ENCODE data around the gene TPM2. TPM values are rescaled to one million over a fixed set of nuclear protein-coding genes. Genes with fewer than 3 reads are reported as not detected.

The TPM2 gene
- total RNA-seq (10 to 100 TPM; 72.6 to 79.6 TPM), polyA plus RNA-seq (under 1 TPM in 1 of 2 donors, not detected in 1; 0.79 TPM)

DNA sequence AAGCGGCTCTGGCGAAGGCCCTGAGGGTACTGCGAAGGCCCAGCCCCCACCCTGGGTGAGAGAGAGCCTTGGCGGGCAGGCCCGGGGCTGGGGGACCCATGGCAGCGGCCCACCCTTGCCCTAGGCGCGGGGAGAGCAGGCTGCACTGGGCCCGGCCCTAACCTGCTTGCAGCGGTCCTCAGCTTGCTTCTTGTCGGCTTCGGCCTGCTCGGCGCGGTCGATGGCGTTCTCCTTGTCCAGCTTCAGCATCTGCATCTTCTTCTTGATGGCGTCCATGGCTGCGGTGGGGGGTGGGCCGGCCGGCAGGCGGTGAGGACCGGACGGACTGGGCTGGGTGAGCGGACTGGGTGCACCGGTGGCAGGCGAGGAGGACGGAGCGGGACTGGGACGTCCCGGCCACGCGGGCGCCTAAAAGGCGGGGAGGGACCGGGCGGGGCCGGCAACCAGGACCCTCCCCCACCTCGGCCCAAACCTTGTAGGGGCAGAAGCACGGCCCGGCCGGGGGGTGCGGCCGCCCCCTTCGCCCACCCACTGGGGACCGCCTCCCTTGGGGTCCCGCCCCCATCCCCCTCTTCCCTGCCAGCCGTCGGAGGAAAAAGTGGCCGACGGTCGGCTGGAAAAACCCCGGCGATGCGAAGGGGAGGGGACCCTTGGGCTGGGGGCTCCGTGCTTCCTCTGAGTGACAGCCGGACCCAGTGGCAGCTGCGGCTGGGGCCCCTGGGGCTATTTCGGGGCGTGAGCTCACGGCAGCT, at the start of gene TPM2:
TSS of gene TPM2 (minus strand) at position 384 of the 752 bp plus-strand sequence. CDS start at position 276, 108 bp downstream.
- Mint-ChIP-seq H3K4me3 (peak within 1 kb of the TSS; percentile 82 to 90 (median 88)), H3K27me3 (no peaks in the 10 kb centered on the region), H3K9me3 (no peaks in the 10 kb centered on the region), H3K4me1 (peaks cover 6 to 33% (median 16%) of the 10 kb centered on the region in 4 donors), H3K36me3 (no peaks in the 10 kb centered on the region), H3K27ac (peak within 1 kb of the TSS; percentile 65 to 92 (median 77))
- H3K9me3 ChIP-seq (ENCODE audit: control insufficient read depth in 1 of 2, low read length in 2 of 2): no peaks in the 10 kb centered on the region
- H3K36me3 ChIP-seq (ENCODE audit: insufficient read depth, low read length): no peaks in the 10 kb centered on the region
- H3K27ac ChIP-seq (ENCODE audit: low read depth, low read length): peak within 1 kb of the TSS; percentile 59
- no peaks in the 10 kb centered on the region for H3K27me3 ChIP-seq (ENCODE audit: insufficient read depth, low read length)
- intact Hi-C loops (cut with micrococcal nuclease): no loop called here
- CTCF ChIA-PET (ENCODE audit: partially characterized antibody): interaction anchor here (0.7 to 16.3 kb wide), 5 partner anchors 17 to 42 kb away, joined by 3 to 339 read pairs (median 6); partner anchors contain the start of genes ARHGEF39, CCDC107, RMRP and SIT1
- DNase-seq: no peak
- H3K4me3 ChIP-seq (ENCODE audit: low read length in 2 of 2): peak within 1 kb of the TSS in 1 of 2 donors; percentile 58
- POLR2A ChIA-PET (ENCODE audit: partially characterized antibody): interaction anchor here (0.6 to 12.0 kb wide), 6 partner anchors 29 to 1346 kb away, joined by 3 to 160 read pairs (median 10); partner anchors contain the start of genes ARHGEF39, CCDC107, CREB3 and RMRP
- peaks cover 6% of the 10 kb centered on the region for H3K4me1 ChIP-seq (ENCODE audit: insufficient read depth, low read length)

DNA sequence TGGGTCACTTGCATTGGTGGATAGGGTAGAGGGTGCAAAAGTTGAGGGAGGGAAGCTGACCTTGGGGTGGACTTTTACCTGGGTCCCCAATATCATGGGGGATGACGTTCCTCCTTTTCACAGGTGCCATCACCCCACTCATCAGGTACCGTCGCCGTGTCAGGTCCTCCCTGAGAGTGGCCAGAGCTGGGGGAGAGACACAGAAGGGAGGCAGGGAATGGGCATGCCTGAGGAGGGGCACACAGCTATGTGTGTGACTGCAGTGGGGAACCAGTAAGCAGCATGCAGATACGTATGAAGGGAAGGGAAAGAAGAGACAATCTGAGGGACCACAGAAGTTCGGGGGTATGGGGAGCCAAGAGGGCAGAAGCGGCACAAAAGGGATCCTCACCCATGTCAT, 49.2 kb upstream of the TPM2 start:
- intact Hi-C loops (cut with micrococcal nuclease): loop anchor here (10.0 kb wide), 1 partner anchor 1074 kb away; the partner anchor contains the start of gene CCL27
- CTCF ChIA-PET (ENCODE audit: partially characterized antibody): interaction anchor here (1.1 to 14.6 kb wide), 9 partner anchors 8 to 143 kb away, joined by 3 to 209 read pairs (median 7); partner anchors contain the start of genes CCDC107, GBA2, RGP1 and RMRP

GRCh38 chr9:35738186-35738585, 48.5 kb upstream of the TPM2 start:
- Histone ChIP-seq H3K4me3 (ENCODE audit: low read length in 2 of 2) (no peak overlapping the region), H3K27ac (ENCODE audit: low read depth, low read length) (no peak overlapping the region), H3K36me3 (ENCODE audit: insufficient read depth, low read length) (peaks cover 63% of the 10 kb centered on the region), H3K27me3 (ENCODE audit: insufficient read depth, low read length) (no peaks in the 10 kb centered on the region), H3K9me3 (ENCODE audit: control insufficient read depth in 1 of 2, low read length in 2 of 2) (no peaks in the 10 kb centered on the region), H3K4me1 (ENCODE audit: insufficient read depth, low read length) (peaks cover 23% of the 10 kb centered on the region)
- H3K9me3 Mint-ChIP-seq: peaks cover 0 to 5% (median 0%) of the 10 kb centered on the region in 8 donors
- ChIA-PET POLR2A (ENCODE audit: partially characterized antibody) (interaction anchor here (1.2 to 11.1 kb wide), 3 partner anchors 8 to 118 kb away, joined by 3 to 179 read pairs (median 17); partner anchors contain the start of genes GBA2 and RGP1), CTCF (ENCODE audit: partially characterized antibody) (interaction anchor here (1.0 to 14.6 kb wide), 8 partner anchors 9 to 144 kb away, joined by 3 to 209 read pairs (median 6); partner anchors contain the start of genes CCDC107, GBA2, RGP1 and RMRP)
- DNase-seq: no peak
- no peaks in the 10 kb centered on the region for H3K27me3 Mint-ChIP-seq
- peaks cover 43 to 81% of the 10 kb centered on the region in 2 donors for H3K36me3 Mint-ChIP-seq
- H3K27ac Mint-ChIP-seq: peak overlapping the region in 1 of 7 donors; percentile 75
- H3K4me3 Mint-ChIP-seq: no peak overlapping the region
- intact Hi-C loops (cut with micrococcal nuclease): loop anchor here (10.0 kb wide), 1 partner anchor 1073 kb away; the partner anchor contains the start of gene CCL27
- peaks cover 18 to 38% (median 28%) of the 10 kb centered on the region in 4 donors for H3K4me1 Mint-ChIP-seq

More for the DNA sequence above, 49.2 kb upstream of the TPM2 start:
- Mint-ChIP-seq H3K36me3 (peaks cover 47 to 84% of the 10 kb centered on the region in 2 donors), H3K4me1 (peaks cover 15 to 44% (median 27%) of the 10 kb centered on the region in 4 donors), H3K9me3 (peaks cover 0 to 5% (median 0%) of the 10 kb centered on the region in 8 donors), H3K27ac (peak overlapping the region in 1 of 7 donors; percentile 33), H3K27me3 (no peaks in the 10 kb centered on the region), H3K4me3 (no peak overlapping the region)
- POLR2A ChIA-PET (ENCODE audit: partially characterized antibody): interaction anchor here (1.2 to 11.1 kb wide), 3 partner anchors 7 to 129 kb away, joined by 3 to 179 read pairs (median 4); partner anchors contain the start of genes GBA2 and RGP1
- no peak for DNase-seq
- Histone ChIP-seq H3K4me3 (ENCODE audit: low read length in 2 of 2) (no peak overlapping the region), H3K27ac (ENCODE audit: low read depth, low read length) (no peak overlapping the region), H3K4me1 (ENCODE audit: insufficient read depth, low read length) (peaks cover 15% of the 10 kb centered on the region), H3K9me3 (ENCODE audit: control insufficient read depth in 1 of 2, low read length in 2 of 2) (no peaks in the 10 kb centered on the region), H3K27me3 (ENCODE audit: insufficient read depth, low read length) (no peaks in the 10 kb centered on the region), H3K36me3 (ENCODE audit: insufficient read depth, low read length) (peaks cover 70% of the 10 kb centered on the region)

DNA sequence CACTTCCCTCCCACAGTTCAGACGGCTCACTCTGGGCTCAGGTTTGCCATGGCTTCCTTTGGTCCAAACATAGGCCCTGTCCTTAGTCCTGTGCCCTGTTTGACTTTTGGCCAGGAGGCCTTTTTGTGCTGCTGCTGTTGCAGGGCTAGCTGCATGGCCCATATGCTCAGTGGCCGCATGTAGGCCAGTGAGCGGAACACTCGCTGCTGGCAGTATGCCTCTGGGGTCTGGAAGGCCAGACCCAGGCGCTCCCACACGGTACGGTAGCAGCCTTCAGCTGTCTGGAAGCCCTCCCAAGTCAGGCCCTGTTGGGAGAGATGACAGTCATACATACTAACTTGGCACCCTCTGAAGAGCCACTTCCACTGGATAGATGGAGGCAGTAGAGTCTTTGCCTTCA, 47.4 kb upstream of the TPM2 start:
- CTCF ChIA-PET (ENCODE audit: partially characterized antibody): interaction anchor here (1.0 to 14.6 kb wide), 10 partner anchors 10 to 145 kb away, joined by 3 to 209 read pairs (median 4); partner anchors contain the start of genes CCDC107, GBA2, RGP1 and RMRP
- Histone ChIP-seq H3K4me1 (ENCODE audit: insufficient read depth, low read length) (peaks cover 27% of the 10 kb centered on the region), H3K36me3 (ENCODE audit: insufficient read depth, low read length) (peaks cover 56% of the 10 kb centered on the region), H3K27ac (ENCODE audit: low read depth, low read length) (no peak overlapping the region), H3K27me3 (ENCODE audit: insufficient read depth, low read length) (no peaks in the 10 kb centered on the region), H3K9me3 (ENCODE audit: control insufficient read depth in 1 of 2, low read length in 2 of 2) (no peaks in the 10 kb centered on the region), H3K4me3 (ENCODE audit: low read length in 2 of 2) (no peak overlapping the region)
- Mint-ChIP-seq H3K36me3 (peaks cover 39 to 79% of the 10 kb centered on the region in 2 donors), H3K4me3 (no peak overlapping the region), H3K27ac (peak overlapping the region in 1 of 7 donors; percentile 25), H3K9me3 (peaks cover 0 to 5% (median 0%) of the 10 kb centered on the region in 8 donors), H3K4me1 (peaks cover 20 to 41% (median 27%) of the 10 kb centered on the region in 4 donors), H3K27me3 (no peaks in the 10 kb centered on the region)
- POLR2A ChIA-PET (ENCODE audit: partially characterized antibody): interaction anchor here (2.1 to 11.1 kb wide), 3 partner anchors 9 to 77 kb away, joined by 7 to 179 read pairs (median 17); partner anchors contain the start of genes GBA2, HINT2 and RGP1
- intact Hi-C loops (cut with micrococcal nuclease): loop anchor here (10.0 kb wide), 1 partner anchor 1072 kb away; the partner anchor contains the start of gene CCL27
- no peak for DNase-seq

DNA sequence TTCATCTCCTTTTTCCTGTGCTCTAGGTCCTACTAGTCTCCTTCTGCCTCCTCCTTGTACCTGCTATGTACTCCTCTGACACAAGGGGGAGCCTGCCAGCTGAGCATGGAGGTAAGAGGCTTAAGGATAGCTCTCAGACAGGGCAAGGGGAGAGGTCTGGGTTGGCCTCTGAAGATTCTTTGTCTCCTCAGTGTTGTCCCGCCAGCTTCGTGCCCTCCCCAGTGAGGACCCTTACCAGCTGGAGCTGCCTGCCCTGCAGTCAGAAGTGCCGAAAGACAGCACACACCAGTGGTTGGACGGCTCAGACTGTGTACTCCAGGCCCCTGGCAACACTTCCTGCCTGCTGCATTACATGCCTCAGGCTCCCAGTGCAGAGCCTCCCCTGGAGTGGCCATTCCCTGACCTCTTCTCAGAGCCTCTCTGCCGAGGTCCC, 46.5 kb upstream of the TPM2 start:
- Mint-ChIP-seq H3K4me3 (peak overlapping the region in 2 of 8 donors; percentile 31 to 49), H3K27ac (peak overlapping the region in 6 of 7 donors; percentile 30 to 78 (median 51)), H3K36me3 (peaks cover 38 to 71% of the 10 kb centered on the region in 2 donors), H3K9me3 (peaks cover 0 to 5% (median 0%) of the 10 kb centered on the region in 8 donors), H3K4me1 (peaks cover 17 to 32% (median 22%) of the 10 kb centered on the region in 4 donors), H3K27me3 (no peaks in the 10 kb centered on the region)
- no peak overlapping the region for H3K4me3 ChIP-seq (ENCODE audit: low read length in 2 of 2)
- POLR2A ChIA-PET (ENCODE audit: partially characterized antibody): interaction anchor here (0.5 to 11.1 kb wide), 10 partner anchors 10 to 1676 kb away, joined by 3 to 179 read pairs (median 4); partner anchors contain the start of genes CCDC107, GBA2, HINT2 and RGP1
- H3K4me1 ChIP-seq (ENCODE audit: insufficient read depth, low read length): peaks cover 26% of the 10 kb centered on the region
- peak; percentile 68 to 79 (median 73) for DNase-seq
- H3K27ac ChIP-seq (ENCODE audit: low read depth, low read length): peak overlapping the region; percentile 15
- H3K36me3 ChIP-seq (ENCODE audit: insufficient read depth, low read length): peaks cover 49% of the 10 kb centered on the region
- H3K9me3 ChIP-seq (ENCODE audit: control insufficient read depth in 1 of 2, low read length in 2 of 2): no peaks in the 10 kb centered on the region
- CTCF ChIA-PET (ENCODE audit: partially characterized antibody): interaction anchor here (0.6 to 14.6 kb wide), 24 partner anchors 8 to 146 kb away, joined by 3 to 209 read pairs (median 6); partner anchors contain the start of genes ARHGEF39, CCDC107, GBA2 and RGP1
- H3K27me3 ChIP-seq (ENCODE audit: insufficient read depth, low read length): no peaks in the 10 kb centered on the region
- intact Hi-C loops (cut with micrococcal nuclease): loop anchor here (1.0 to 10.0 kb wide), 5 partner anchors 13 to 1071 kb away; partner anchors contain the start of genes CCL27, GBA2 and RGP1

DNA sequence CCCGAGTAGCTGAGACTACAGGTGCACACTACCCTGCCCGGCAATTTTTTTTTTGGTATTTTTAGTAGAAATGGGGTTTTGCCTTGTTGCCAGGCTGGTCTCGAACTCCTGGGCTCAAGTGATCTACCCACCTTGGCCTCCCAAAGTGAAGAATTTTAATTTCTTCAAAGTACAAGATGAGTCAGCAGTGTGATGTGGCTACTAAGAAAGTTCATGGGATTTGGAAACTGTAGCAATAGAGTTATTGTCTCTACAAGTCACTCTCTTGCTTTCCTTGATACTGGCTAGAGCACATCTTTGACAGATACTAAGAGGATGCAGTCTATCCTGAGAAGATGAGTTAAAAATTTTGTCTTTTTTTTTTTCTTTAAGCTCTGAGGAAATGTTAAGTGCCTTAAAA, 44.4 kb upstream of the TPM2 start:
- Mint-ChIP-seq H3K4me3 (peak overlapping the region in 2 of 8 donors; percentile 15 to 22), H3K4me1 (peaks cover 19 to 32% (median 27%) of the 10 kb centered on the region in 4 donors), H3K9me3 (peaks cover 0 to 5% (median 0%) of the 10 kb centered on the region in 8 donors), H3K36me3 (peaks cover 32 to 56% of the 10 kb centered on the region in 2 donors), H3K27ac (peak overlapping the region in 3 of 7 donors; percentile 11 to 75 (median 23)), H3K27me3 (no peaks in the 10 kb centered on the region)
- Histone ChIP-seq H3K27ac (ENCODE audit: low read depth, low read length) (no peak overlapping the region), H3K9me3 (ENCODE audit: control insufficient read depth in 1 of 2, low read length in 2 of 2) (no peaks in the 10 kb centered on the region), H3K36me3 (ENCODE audit: insufficient read depth, low read length) (peaks cover 39% of the 10 kb centered on the region), H3K27me3 (ENCODE audit: insufficient read depth, low read length) (no peaks in the 10 kb centered on the region), H3K4me1 (ENCODE audit: insufficient read depth, low read length) (peaks cover 48% of the 10 kb centered on the region), H3K4me3 (ENCODE audit: low read length in 2 of 2) (no peak overlapping the region)
- no peak for DNase-seq
- CTCF ChIA-PET (ENCODE audit: partially characterized antibody): interaction anchor here (0.9 to 14.6 kb wide), 11 partner anchors 13 to 148 kb away, joined by 3 to 209 read pairs (median 13); partner anchors contain the start of genes ARHGEF39, CCDC107, GBA2 and RGP1
- POLR2A ChIA-PET (ENCODE audit: partially characterized antibody): interaction anchor here (0.8 to 11.1 kb wide), 3 partner anchors 12 to 118 kb away, joined by 3 to 179 read pairs (median 45); partner anchors contain the start of genes GBA2 and RGP1
- intact Hi-C loops (cut with micrococcal nuclease): loop anchor here (10.0 kb wide), 1 partner anchor 1069 kb away; the partner anchor contains the start of gene CCL27
